ENCODE results near the gene MRPL9. TPM values are rescaled to one million over a fixed set of nuclear protein-coding genes. Genes with fewer than 3 reads are reported as not detected.
"Not testable (repeated sequence)": the region's sequence is repeated elsewhere in the genome, so short reads cannot be mapped to it uniquely, and the experiment has no call there.

MRPL9 gene
- total RNA-seq, 1 donor, result 78.4 TPM

GRCh38 chr1:151773702-151774101 lies 10.4 kb upstream of the MRPL9 start:
- Histone ChIP-seq H3K4me3 (ENCODE audit: low read length) (no peak overlapping the region), H3K27me3 (ENCODE audit: insufficient read depth, low read length) (no peaks in the 10 kb centered on the region), H3K9me3 (ENCODE audit: low read depth, low read length) (no peaks in the 10 kb centered on the region), H3K4me1 (ENCODE audit: insufficient read depth, low read length) (no peaks in the 10 kb centered on the region)

- not testable (repeated sequence) for H3K27me3 ChIP-seq (ENCODE audit: insufficient read depth, low read length); H3K4me1 ChIP-seq (ENCODE audit: insufficient read depth, low read length); H3K4me3 ChIP-seq (ENCODE audit: low read length); H3K9me3 ChIP-seq (ENCODE audit: low read depth, low read length)
Measured at GRCh38 chr1:151769270-151769669, 6.0 kb upstream of the MRPL9 start.

- H3K9me3 ChIP-seq (ENCODE audit: low read depth, low read length); H3K27me3 ChIP-seq (ENCODE audit: insufficient read depth, low read length); H3K4me1 ChIP-seq (ENCODE audit: insufficient read depth, low read length); H3K4me3 ChIP-seq (ENCODE audit: low read length): not testable (repeated sequence)
Measured at GRCh38 chr1:151768351-151769066, 5.2 kb upstream of the MRPL9 start.

GRCh38 chr1:151763990-151764389 lies 694 bp upstream of the MRPL9 start:
- no peaks in the 10 kb centered on the region for H3K9me3 ChIP-seq (ENCODE audit: low read depth, low read length)
- peak overlapping the region; percentile 60 for H3K4me3 ChIP-seq (ENCODE audit: low read length)
- peaks cover 18% of the 10 kb centered on the region for H3K4me1 ChIP-seq (ENCODE audit: insufficient read depth, low read length)
- no peaks in the 10 kb centered on the region for H3K27me3 ChIP-seq (ENCODE audit: insufficient read depth, low read length)

- H3K27me3 ChIP-seq (ENCODE audit: insufficient read depth, low read length), result no peaks in the 10 kb centered on the region
Measured at GRCh38 chr1:151760597-151761385, 2.5 kb downstream of the MRPL9 start.

GRCh38 chr1:151759241-151759640 lies 4.1 kb downstream of the MRPL9 start:
- no peaks in the 10 kb centered on the region for H3K27me3 ChIP-seq (ENCODE audit: insufficient read depth, low read length)
- H3K4me1 ChIP-seq (ENCODE audit: insufficient read depth, low read length), result peaks cover 20% of the 10 kb centered on the region
- no peaks in the 10 kb centered on the region for H3K9me3 ChIP-seq (ENCODE audit: low read depth, low read length)
- no peak overlapping the region for H3K4me3 ChIP-seq (ENCODE audit: low read length)

More at GRCh38 chr1:151760597-151761385, 2.5 kb downstream of the MRPL9 start:
- peaks cover 22% of the 10 kb centered on the region for H3K4me1 ChIP-seq (ENCODE audit: insufficient read depth, low read length)
- no peaks in the 10 kb centered on the region for H3K9me3 ChIP-seq (ENCODE audit: low read depth, low read length)
- no peak overlapping the region for H3K4me3 ChIP-seq (ENCODE audit: low read length)

- H3K4me3 ChIP-seq (ENCODE audit: low read length), result no peak overlapping the region
- no peaks in the 10 kb centered on the region for H3K9me3 ChIP-seq (ENCODE audit: low read depth, low read length)
- H3K27me3 ChIP-seq (ENCODE audit: insufficient read depth, low read length), result no peaks in the 10 kb centered on the region
- H3K4me1 ChIP-seq (ENCODE audit: insufficient read depth, low read length), result peaks cover 4% of the 10 kb centered on the region
Measured at GRCh38 chr1:151756291-151756690, 7.0 kb downstream of the MRPL9 start.

GRCh38 chr1:151741516-151741915 lies 21.8 kb downstream of the MRPL9 start:
- H3K4me1 ChIP-seq (ENCODE audit: insufficient read depth, low read length), result no peaks in the 10 kb centered on the region
- H3K27me3 ChIP-seq (ENCODE audit: insufficient read depth, low read length), result peaks cover 21% of the 10 kb centered on the region
- H3K9me3 ChIP-seq (ENCODE audit: low read depth, low read length), result peaks cover 13% of the 10 kb centered on the region
- H3K4me3 ChIP-seq (ENCODE audit: low read length), result no peak overlapping the region

GRCh38 chr1:151739590-151740355 lies 23.5 kb downstream of the MRPL9 start:
- Histone ChIP-seq H3K4me1 (ENCODE audit: insufficient read depth, low read length) (peaks cover 2% of the 10 kb centered on the region), H3K9me3 (ENCODE audit: low read depth, low read length) (peaks cover 13% of the 10 kb centered on the region), H3K27me3 (ENCODE audit: insufficient read depth, low read length) (peaks cover 12% of the 10 kb centered on the region), H3K4me3 (ENCODE audit: low read length) (no peak overlapping the region)

GRCh38 chr1:151737479-151737878 lies 25.8 kb downstream of the MRPL9 start:
- Histone ChIP-seq H3K4me1 (ENCODE audit: insufficient read depth, low read length) (peaks cover 3% of the 10 kb centered on the region), H3K9me3 (ENCODE audit: low read depth, low read length) (peaks cover 13% of the 10 kb centered on the region), H3K4me3 (ENCODE audit: low read length) (no peak overlapping the region), H3K27me3 (ENCODE audit: insufficient read depth, low read length) (peaks cover 3% of the 10 kb centered on the region)

- Histone ChIP-seq H3K4me3 (ENCODE audit: low read length) (no peak overlapping the region), H3K4me1 (ENCODE audit: insufficient read depth, low read length) (peaks cover 3% of the 10 kb centered on the region), H3K9me3 (ENCODE audit: low read depth, low read length) (peaks cover 13% of the 10 kb centered on the region), H3K27me3 (ENCODE audit: insufficient read depth, low read length) (peaks cover 3% of the 10 kb centered on the region)
Measured at GRCh38 chr1:151737026-151737425, 26.3 kb downstream of the MRPL9 start.

GRCh38 chr1:151733995-151734394 lies 29.3 kb downstream of the MRPL9 start:
- H3K4me1 ChIP-seq (ENCODE audit: insufficient read depth, low read length); H3K4me3 ChIP-seq (ENCODE audit: low read length); H3K27me3 ChIP-seq (ENCODE audit: insufficient read depth, low read length): not testable (repeated sequence)
- peaks cover 13% of the 10 kb centered on the region for H3K9me3 ChIP-seq (ENCODE audit: low read depth, low read length)

- H3K9me3 ChIP-seq (ENCODE audit: low read depth, low read length), result peaks cover 13% of the 10 kb centered on the region
- no peak overlapping the region for H3K4me3 ChIP-seq (ENCODE audit: low read length)
- H3K4me1 ChIP-seq (ENCODE audit: insufficient read depth, low read length), result peaks cover 3% of the 10 kb centered on the region
- peaks cover 6% of the 10 kb centered on the region for H3K27me3 ChIP-seq (ENCODE audit: insufficient read depth, low read length)
Measured at GRCh38 chr1:151733126-151733525, 30.2 kb downstream of the MRPL9 start.

- peaks cover 2% of the 10 kb centered on the region for H3K4me1 ChIP-seq (ENCODE audit: insufficient read depth, low read length)
- H3K27me3 ChIP-seq (ENCODE audit: insufficient read depth, low read length), result peaks cover 15% of the 10 kb centered on the region
- H3K4me3 ChIP-seq (ENCODE audit: low read length), result no peak overlapping the region
- H3K9me3 ChIP-seq (ENCODE audit: low read depth, low read length), result no peaks in the 10 kb centered on the region
Measured at GRCh38 chr1:151729966-151730291, 33.4 kb downstream of the MRPL9 start.
